ENCODE data around the gene FAM210B. TPM values are rescaled to one million over a fixed set of nuclear protein-coding genes. Genes with fewer than 3 reads are reported as not detected.

FAM210B gene
- polyA plus RNA-seq, 4 donors, result 36.2 to 47.1 (median 38.9) TPM

Other genes starting within 250 kb of the FAM210B start
- gene MC3R, start 110.2 kb upstream of the FAM210B start, polyA plus RNA-seq (ENCODE audit: insufficient read length in 4 of 4), result not detected
- gene AURKA, start 33.2 kb downstream of the FAM210B start, polyA plus RNA-seq (ENCODE audit: insufficient read length in 4 of 4), result 10 to 100 TPM; 14.8 to 16.1 (median 15.1) TPM
- 10 to 100 TPM; 39.6 to 43.8 (median 41.0) TPM for gene CSTF1, start 33.7 kb downstream of the FAM210B start, polyA plus RNA-seq (ENCODE audit: insufficient read length in 4 of 4)
- gene CASS4, start 53.3 kb downstream of the FAM210B start, polyA plus RNA-seq (ENCODE audit: insufficient read length in 4 of 4), result 1 to 10 TPM; 3.4 to 3.8 (median 3.7) TPM
- gene RTF2, start 109.7 kb downstream of the FAM210B start, polyA plus RNA-seq (ENCODE audit: insufficient read length in 4 of 4), result 100 to 1,000 TPM; 119 to 133 (median 125) TPM
- under 1 TPM in 2 of 4 donors, not detected in 2; 0.49 to 0.55 TPM for gene FAM209A, start 165.8 kb downstream of the FAM210B start, polyA plus RNA-seq (ENCODE audit: insufficient read length in 4 of 4)
- under 1 TPM in 2 of 4 donors, not detected in 2; 0.33 to 0.43 TPM for gene FAM209B, start 174.3 kb downstream of the FAM210B start, polyA plus RNA-seq (ENCODE audit: insufficient read length in 4 of 4)

Measured in left renal cortex interstitium (tissue), 4 donors.